Stimulated activated CD8-positive, alpha-beta memory T cell treated with anti-CD3 and anti-CD28 coated beads, Interleukin-7, amount 100 ng/mL, for 24 hours (primary cell): Measurements from ENCODE around the gene TES.

Source experiments
- DNase-seq: peaks from one replicate; pipeline ENCODE4 v3.0.0-alpha.2; 2020; ENCODE audit warnings: low read depth

Gene TES

GRCh38 chr7:116193329-116194087, 16.8 kb upstream of the TES start:
- DNase-seq, result no peak

GRCh38 chr7:116194115-116194514, 16.2 kb upstream of the TES start:
- DNase-seq, result no peak

GRCh38 chr7:116195451-116195850, 14.9 kb upstream of the TES start:
- no peak for DNase-seq

GRCh38 chr7:116196947-116197346, 13.4 kb upstream of the TES start:
- DNase-seq, result no peak

- no peak for DNase-seq
Measured at GRCh38 chr7:116197360-116197759, 13.0 kb upstream of the TES start.

GRCh38 chr7:116198748-116199410, 11.5 kb upstream of the TES start:
- no peak for DNase-seq

- DNase-seq, result no peak
Measured at GRCh38 chr7:116200963-116201362, 9.4 kb upstream of the TES start.

GRCh38 chr7:116206141-116206540, 4.2 kb upstream of the TES start:
- no peak for DNase-seq

GRCh38 chr7:116208919-116209318, 1.4 kb upstream of the TES start:
- no peak for DNase-seq

- DNase-seq, result no peak
Measured at GRCh38 chr7:116209561-116210070, 723 bp upstream of the TES start.

- DNase-seq, result peak; percentile 40
Measured at GRCh38 chr7:116211006-116211912, 920 bp downstream of the TES start.

GRCh38 chr7:116211913-116212596, 1.7 kb downstream of the TES start:
- DNase-seq, result no peak

- DNase-seq, result no peak
Measured at GRCh38 chr7:116212869-116213268, 2.5 kb downstream of the TES start.

GRCh38 chr7:116213361-116214130, 3.2 kb downstream of the TES start:
- DNase-seq, result no peak

- DNase-seq, result no peak
Measured at GRCh38 chr7:116214921-116215320, 4.6 kb downstream of the TES start.

- DNase-seq, result no peak
Measured at GRCh38 chr7:116215551-116215950, 5.2 kb downstream of the TES start.

GRCh38 chr7:116216956-116217571, 6.7 kb downstream of the TES start:
- no peak for DNase-seq

GRCh38 chr7:116218051-116218645, 7.8 kb downstream of the TES start:
- DNase-seq, result no peak

GRCh38 chr7:116218747-116219146, 8.4 kb downstream of the TES start:
- no peak for DNase-seq

GRCh38 chr7:116219288-116219687, 8.9 kb downstream of the TES start:
- no peak for DNase-seq
